Hematopoietic multipotent progenitor cell treated with erythropoietin and hydrocortisone succinate and interleukin-3 and kit ligand, for 17 days (in vitro differentiated cells): ENCODE data around the gene SMYD3.
"Not testable (repeated sequence)": the region's sequence is repeated elsewhere in the genome, so short reads cannot be mapped to it uniquely, and the experiment has no call there.

ENCODE experiments used
- DNase-seq: peaks from one replicate; pipeline ENCODE4 v3.0.0-alpha.2; 2015; ENCODE audit warnings: low spot score

SMYD3 gene

GRCh38 chr1:245715970-245716369, 791.1 kb downstream of the SMYD3 start:
- DNase-seq, result no peak

- DNase-seq, result no peak
Observed at GRCh38 chr1:245715291-245715701, 791.8 kb downstream of the SMYD3 start.

- not testable (repeated sequence) for DNase-seq
Observed at GRCh38 chr1:245714027-245714426, 793.1 kb downstream of the SMYD3 start.

- no peak for DNase-seq
Observed at GRCh38 chr1:245710961-245711903, 795.8 kb downstream of the SMYD3 start.

- DNase-seq, result no peak
Observed at GRCh38 chr1:245707941-245708340, 799.1 kb downstream of the SMYD3 start.

- no peak for DNase-seq
Observed at GRCh38 chr1:245704765-245705164, 802.3 kb downstream of the SMYD3 start.

- DNase-seq, result no peak
Observed at GRCh38 chr1:245704341-245704740, 802.7 kb downstream of the SMYD3 start.

- no peak for DNase-seq
Observed at GRCh38 chr1:245702346-245702745, 804.7 kb downstream of the SMYD3 start.

- DNase-seq, result no peak
Observed at GRCh38 chr1:245701631-245702030, 805.4 kb downstream of the SMYD3 start.

GRCh38 chr1:245700631-245701030, 806.4 kb downstream of the SMYD3 start:
- DNase-seq, result no peak
